GM19193 (cell line): Measurements from ENCODE around the gene PRKN.

Experiments
- POLR2A ChIP-seq: IDR thresholded peaks from 4 replicates; pipeline ENCODE4 v1.6.1; 2011; ENCODE audit not compliant: insufficient read depth, insufficient read length; ENCODE audit errors: extremely low read depth

PRKN gene

GRCh38 chr6:162273986-162274385, 453.6 kb downstream of the PRKN start:
- no peak for TF ChIP-seq POLR2A

GRCh38 chr6:162271922-162272321, 455.6 kb downstream of the PRKN start:
- no peak for TF ChIP-seq POLR2A

GRCh38 chr6:162270966-162271365, 456.6 kb downstream of the PRKN start:
- no peak for TF ChIP-seq POLR2A

GRCh38 chr6:162267641-162268040, 459.9 kb downstream of the PRKN start:
- no peak for TF ChIP-seq POLR2A

DNA sequence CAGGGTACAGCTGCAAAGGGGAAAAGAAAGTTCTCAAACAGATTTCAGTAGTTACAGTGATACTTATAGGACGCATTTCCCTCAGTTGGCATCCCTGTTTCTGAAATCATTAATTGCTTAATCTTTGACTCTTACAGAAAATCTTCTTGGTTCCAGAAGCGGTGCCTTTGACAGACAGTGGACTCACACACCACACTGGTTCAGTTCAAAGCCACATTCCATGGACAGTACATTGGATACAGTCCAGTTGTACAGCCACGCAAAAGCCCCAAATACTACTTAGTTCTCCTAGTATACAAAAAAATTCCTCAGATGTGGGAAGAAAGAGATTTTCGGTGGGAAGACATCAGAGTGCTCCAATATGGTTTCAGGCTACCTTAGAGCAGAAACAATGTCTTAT, 460.4 kb downstream of the PRKN start:
- no peak for TF ChIP-seq POLR2A

- no peak for TF ChIP-seq POLR2A
Measured at GRCh38 chr6:162264581-162264980, 463.0 kb downstream of the PRKN start.

DNA sequence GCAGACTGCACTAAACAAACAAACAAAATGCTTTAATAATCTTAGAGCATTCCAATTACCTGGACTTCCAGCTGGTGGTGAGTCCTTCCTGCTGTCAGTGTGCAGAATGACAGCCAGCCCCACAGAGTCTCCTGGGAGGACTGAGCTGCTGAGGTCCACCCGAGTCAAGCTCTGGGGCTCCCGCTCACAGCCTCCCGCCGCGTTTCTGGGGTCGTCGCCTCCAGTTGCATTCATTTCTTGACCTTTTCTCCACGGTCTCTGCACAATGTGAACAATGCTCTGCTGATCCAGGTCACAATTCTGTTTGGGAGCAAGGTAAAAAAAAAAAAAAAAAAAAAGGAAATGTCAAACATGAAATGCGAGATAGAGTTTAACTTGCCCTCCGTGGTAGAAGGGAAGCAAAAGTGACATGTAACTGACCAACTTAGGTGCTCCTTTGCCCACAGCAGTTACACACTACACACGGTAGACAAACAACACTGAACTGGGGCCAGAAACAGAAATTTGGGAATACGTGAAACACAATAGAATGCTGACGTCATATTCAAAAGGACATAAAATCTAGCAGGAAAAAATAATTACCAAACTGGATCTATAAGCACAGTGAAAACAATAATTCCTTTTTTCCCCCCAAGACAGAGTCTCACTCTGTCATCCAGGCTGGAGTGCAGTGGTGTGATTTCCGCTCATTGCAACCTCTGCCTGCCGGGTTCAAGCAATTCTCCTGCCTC, 464.9 kb downstream of the PRKN start:
- no peak for TF ChIP-seq POLR2A

DNA sequence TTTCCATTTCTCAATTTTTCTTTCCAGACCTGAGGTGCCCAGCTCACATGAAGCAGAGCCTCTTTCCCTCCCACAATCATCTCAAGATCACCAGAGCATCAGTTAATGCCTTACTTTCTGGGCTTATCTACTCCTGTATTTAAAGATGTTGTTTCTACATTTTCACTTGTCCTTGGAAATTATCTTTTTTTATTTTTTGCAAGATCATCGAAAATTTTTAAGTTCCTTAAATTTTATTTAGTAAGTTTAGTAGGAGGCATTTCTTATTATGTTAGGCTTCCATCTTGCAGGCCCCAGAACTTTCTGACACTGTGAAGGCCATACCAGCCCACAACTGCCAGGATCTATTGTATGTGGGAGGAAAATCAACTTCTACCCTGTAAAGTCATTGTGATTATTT, 466.0 kb downstream of the PRKN start:
- TF ChIP-seq POLR2A = no peak

DNA sequence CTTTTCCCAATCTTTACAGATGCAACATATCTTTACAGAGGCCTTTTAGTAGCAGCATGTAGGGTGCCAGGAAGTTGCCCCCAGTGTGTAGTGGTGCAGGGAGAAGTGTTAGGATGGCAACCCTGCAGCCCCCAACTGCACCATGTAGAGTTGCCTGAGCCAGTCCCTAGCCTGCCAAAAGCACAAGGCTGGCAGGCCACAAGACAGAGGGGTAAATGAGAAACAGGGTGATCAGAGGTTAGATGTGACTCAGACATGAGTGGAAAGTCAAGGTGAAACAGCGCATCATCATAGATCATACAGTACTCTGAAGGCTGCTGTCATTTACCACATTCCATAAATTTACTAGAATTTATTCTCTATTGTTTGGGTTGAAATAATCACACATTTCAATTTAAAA, 467.5 kb downstream of the PRKN start:
- no peak for TF ChIP-seq POLR2A

GRCh38 chr6:162258647-162259046, 468.9 kb downstream of the PRKN start:
- no peak for TF ChIP-seq POLR2A

GRCh38 chr6:162256361-162256760, 471.2 kb downstream of the PRKN start:
- TF ChIP-seq POLR2A = no peak

DNA sequence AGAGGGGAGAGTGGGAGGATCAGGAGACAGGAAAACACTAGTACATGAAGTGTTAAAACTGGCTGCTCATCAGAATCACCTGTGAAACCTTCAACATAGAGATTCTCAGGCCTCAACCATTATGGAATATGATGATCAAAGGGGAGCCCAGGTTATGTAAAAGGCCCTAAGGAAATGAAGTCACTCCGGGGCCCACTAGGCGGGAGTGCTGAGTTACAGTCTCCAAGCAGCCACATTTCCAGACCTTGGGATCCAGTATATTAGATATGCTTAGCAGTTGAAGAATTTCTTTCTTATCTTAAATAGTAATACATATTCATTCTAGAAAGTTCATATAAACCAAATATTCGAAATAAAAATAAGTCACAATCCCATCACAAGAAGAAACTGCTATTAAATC, 476.3 kb downstream of the PRKN start:
- no peak for TF ChIP-seq POLR2A

GRCh38 chr6:162249907-162250642, 477.5 kb downstream of the PRKN start:
- TF ChIP-seq POLR2A = no peak

GRCh38 chr6:162245830-162246420, 481.6 kb downstream of the PRKN start:
- no peak for TF ChIP-seq POLR2A

GRCh38 chr6:162244031-162244430, 483.5 kb downstream of the PRKN start:
- no peak for TF ChIP-seq POLR2A

GRCh38 chr6:162242915-162243314, 484.7 kb downstream of the PRKN start:
- TF ChIP-seq POLR2A = no peak
